ENCODE data around the gene TTC38.

TTC38 gene

GRCh38 chr22:46273432-46274148, 5.8 kb downstream of the TTC38 start:
- in situ Hi-C loops (cut with MboI; ENCODE audit: low pct_unique_long_range_greater_than_20kb, low sequenced_read_pairs, unreplicated experiment) = no loop called here
- DNase-seq (ENCODE audit: low spot score) = no peak
- TF ChIP-seq CTCF (IDR thresholded peaks at IDR 0.05; ENCODE audit: extremely low read depth, insufficient read depth, missing control alignments) = no peak

GRCh38 chr22:46274381-46274780, 6.6 kb downstream of the TTC38 start:
- DNase-seq (ENCODE audit: low spot score) = no peak
- no peak for TF ChIP-seq CTCF (IDR thresholded peaks at IDR 0.05; ENCODE audit: extremely low read depth, insufficient read depth, missing control alignments)
- in situ Hi-C loops (cut with MboI; ENCODE audit: low pct_unique_long_range_greater_than_20kb, low sequenced_read_pairs, unreplicated experiment) = no loop called here

GRCh38 chr22:46275455-46276122, 7.8 kb downstream of the TTC38 start:
- in situ Hi-C loops (cut with MboI; ENCODE audit: low pct_unique_long_range_greater_than_20kb, low sequenced_read_pairs, unreplicated experiment) = no loop called here
- no peak for DNase-seq (ENCODE audit: low spot score)
- no peak for TF ChIP-seq CTCF (IDR thresholded peaks at IDR 0.05; ENCODE audit: extremely low read depth, insufficient read depth, missing control alignments)

- DNase-seq (ENCODE audit: low spot score) = no peak
- TF ChIP-seq CTCF (IDR thresholded peaks at IDR 0.05; ENCODE audit: extremely low read depth, insufficient read depth, missing control alignments) = no peak
- in situ Hi-C loops (cut with MboI; ENCODE audit: low pct_unique_long_range_greater_than_20kb, low sequenced_read_pairs, unreplicated experiment) = no loop called here
Observed at GRCh38 chr22:46276563-46276962, 8.8 kb downstream of the TTC38 start.

GRCh38 chr22:46278656-46279645, 11.1 kb downstream of the TTC38 start:
- DNase-seq (ENCODE audit: low spot score) = no peak
- TF ChIP-seq CTCF (IDR thresholded peaks at IDR 0.05; ENCODE audit: extremely low read depth, insufficient read depth, missing control alignments) = no peak
- in situ Hi-C loops (cut with MboI; ENCODE audit: low pct_unique_long_range_greater_than_20kb, low sequenced_read_pairs, unreplicated experiment) = no loop called here

- TF ChIP-seq CTCF (IDR thresholded peaks at IDR 0.05; ENCODE audit: extremely low read depth, insufficient read depth, missing control alignments) = no peak
- no peak for DNase-seq (ENCODE audit: low spot score)
- in situ Hi-C loops (cut with MboI; ENCODE audit: low pct_unique_long_range_greater_than_20kb, low sequenced_read_pairs, unreplicated experiment) = no loop called here
Observed at GRCh38 chr22:46280063-46280817, 12.4 kb downstream of the TTC38 start.

Data from GM13977 (cell line).